Keratinocyte (primary cell): Measurements from ENCODE around the gene HAUS8. TPM values are rescaled to one million over a fixed set of nuclear protein-coding genes. Genes with fewer than 3 reads are reported as not detected.

ENCODE experiments used
- DNase-seq: peaks from one replicate; pipeline ENCODE4 v3.0.0-alpha.2; 2011; ENCODE audit warnings: low read depth, missing footprints, low spot score
- FAIRE-seq: peaks from 2 replicates; lab custom pipeline; 2011; peaks lifted over from hg19 to GRCh38; lab: Jason Lieb, UNC
- H2AFZ ChIP-seq: 2 replicates; pipeline ENCODE4 v1.6.0; 2012; ENCODE audit warnings: low read length, control low read depth, inconsistent platforms; ENCODE audit not compliant: control insufficient read depth
- H3K27ac ChIP-seq: 2 replicates; pipeline ENCODE4 v1.5.1; 2011; ENCODE audit warnings: low read length; ENCODE audit not compliant: control insufficient read depth, insufficient read depth
- H3K27me3 ChIP-seq: 3 replicates; pipeline ENCODE4 v1.6.0; 2011; ENCODE audit warnings: low read length; ENCODE audit not compliant: control insufficient read depth, insufficient read depth; ENCODE audit errors: extremely low read depth
- H3K36me3 ChIP-seq, 2 experiments: 2 replicates in 1 of 2; 3 replicates in 1 of 2; pipeline ENCODE4 v1.5.1; 2011; ENCODE audit warnings: low read length in 2 of 2, mild to moderate bottlenecking in 1 of 2; ENCODE audit not compliant: control insufficient read depth in 2 of 2, insufficient read depth in 2 of 2; ENCODE audit errors: extremely low read depth in 1 of 2
- H3K4me1 ChIP-seq: 3 replicates; pipeline ENCODE4 v1.5.1; 2011; ENCODE audit warnings: low read length; ENCODE audit not compliant: control insufficient read depth, insufficient read depth; ENCODE audit errors: extremely low read depth
- H3K4me2 ChIP-seq: 3 replicates; pipeline ENCODE4 v1.6.0; 2011; ENCODE audit warnings: low read depth, low read length; ENCODE audit not compliant: control insufficient read depth, insufficient read depth; ENCODE audit errors: extremely low read depth
- H3K4me3 ChIP-seq, 3 experiments: fragments of 200-600 bp in 1 of 3; sonication (generic) in 1 of 3; 2 replicates in 2 of 3; 3 replicates in 1 of 3; pipeline ENCODE4 v1.5.1; 2011 to 2016; ENCODE audit warnings: low read length in 3 of 3, mild to moderate bottlenecking in 3 of 3, control low read depth in 2 of 3, inconsistent platforms in 1 of 3, low read depth in 1 of 3, mixed read lengths in 1 of 3, mixed run types in 1 of 3, moderate library complexity in 1 of 3; ENCODE audit not compliant: control insufficient read depth in 2 of 3, insufficient read depth in 2 of 3; ENCODE audit errors: extremely low read depth in 1 of 3
- H3K79me2 ChIP-seq: 2 replicates; pipeline ENCODE4 v1.6.0; 2012; ENCODE audit warnings: low read length; ENCODE audit not compliant: control insufficient read depth, insufficient read depth
- H3K9ac ChIP-seq: 3 replicates; pipeline ENCODE4 v1.6.0; 2011; ENCODE audit warnings: low read length; ENCODE audit not compliant: control insufficient read depth, insufficient read depth; ENCODE audit errors: extremely low read depth
- H3K9me1 ChIP-seq: 3 replicates; pipeline ENCODE4 v1.6.0; 2011; ENCODE audit warnings: low read length; ENCODE audit not compliant: control insufficient read depth, insufficient read depth; ENCODE audit errors: extremely low read depth
- H3K9me3 ChIP-seq: 2 replicates; pipeline ENCODE4 v1.5.1; 2012; ENCODE audit warnings: low read depth, low read length; ENCODE audit not compliant: control insufficient read depth
- H4K20me1 ChIP-seq: 3 replicates; pipeline ENCODE4 v1.6.0; 2011; ENCODE audit warnings: low read length; ENCODE audit not compliant: control insufficient read depth, insufficient read depth; ENCODE audit errors: extremely low read depth
- CTCF ChIP-seq, 3 experiments: IDR thresholded peaks in 1 of 3; conservative IDR thresholded peaks in 1 of 3; optimal IDR thresholded peaks in 1 of 3; 2 replicates in 2 of 3; 3 replicates in 1 of 3; pipeline versions ENCODE3 to v1.5.1; 2011; ENCODE audit warnings: low read length in 3 of 3, mild to moderate bottlenecking in 3 of 3, moderate library complexity in 2 of 3, control low read depth in 1 of 3, inconsistent platforms in 1 of 3; ENCODE audit not compliant: insufficient read depth in 2 of 3; ENCODE audit errors: extremely low read depth in 1 of 3
- EZH2 ChIP-seq: IDR thresholded peaks from one replicate; pipeline ENCODE4 v1.6.1; 2012; ENCODE audit warnings: inconsistent platforms, mild to moderate bottlenecking, low read length, moderate library complexity
- dilution Hi-C: fragments of 300-500 bp; cut with MboI; formaldehyde crosslinking; loops from one replicate; pipeline ENCODE4 v1.7.0; 2020; ENCODE audit warnings: low sequenced_read_pairs; ENCODE audit not compliant: extremely low pct_ligation_motif_present
- polyA plus RNA-seq, 5 experiments: library from polyadenylated mRNA; depleted of rRNA in 3 of 5; stranded (reverse) in 3 of 5; stranded (forward) in 1 of 5; unstranded in 1 of 5; fragments of >200 nt; gene quantifications; 1 replicate in 1 of 5; 2 replicates in 3 of 5; 3 replicates in 1 of 5; pipeline versions ENCODE4 v1.2.1 to v1.2.3, GENCODE V29; 2011 to 2012; ENCODE audit warnings: missing spikeins in 2 of 5, low read depth in 1 of 5, low replicate concordance in 1 of 5

HAUS8 gene
- polyA plus RNA-seq, 1 donor (not counting 4 experiments of a cell fraction or from before 2014, with no cell fraction given), result 8.1 TPM

- Histone ChIP-seq H3K9ac (no peak overlapping the region), H3K4me3 (no peak overlapping the region), H3K4me2 (no peak overlapping the region), H3K27me3 (no peaks in the 10 kb centered on the region), H4K20me1 (no peaks in the 10 kb centered on the region), H3K79me2 (peaks cover 90% of the 10 kb centered on the region), H3K36me3 (peaks cover 1 to 15% of the 10 kb centered on the region in 2 experiments), H3K9me1 (no peaks in the 10 kb centered on the region), H3K27ac (no peak overlapping the region), H3K9me3 (no peaks in the 10 kb centered on the region), H2AFZ (no peak overlapping the region), H3K4me1 (peaks cover 2% of the 10 kb centered on the region)
- TF ChIP-seq CTCF (optimal IDR thresholded peaks at IDR 0.05 in 1 of 3, IDR thresholded peaks at IDR 0.05 in 1 of 3, conservative IDR thresholded peaks at IDR 0.05 in 1 of 3; ENCODE audit: extremely low read depth in 1 of 3, insufficient read depth in 2 of 3, low read length in 3 of 3), result no peak
- no peak for TF ChIP-seq EZH2
- no peak for FAIRE-seq
- no peak for DNase-seq
- dilution Hi-C loops, result no loop called here
Measured at GRCh38 chr19:17086834-17087233, 11.6 kb upstream of the HAUS8 start.

GRCh38 chr19:17086120-17086519, 10.9 kb upstream of the HAUS8 start:
- Histone ChIP-seq H3K27ac (no peak overlapping the region), H3K9me3 (no peaks in the 10 kb centered on the region), H3K27me3 (no peaks in the 10 kb centered on the region), H3K4me2 (no peak overlapping the region), H3K4me1 (peaks cover 2% of the 10 kb centered on the region), H3K4me3 (no peak overlapping the region), H3K79me2 (peaks cover 89% of the 10 kb centered on the region), H4K20me1 (no peaks in the 10 kb centered on the region), H3K36me3 (peaks cover 0 to 15% of the 10 kb centered on the region in 2 experiments), H2AFZ (no peak overlapping the region), H3K9ac (no peak overlapping the region), H3K9me1 (no peaks in the 10 kb centered on the region)
- dilution Hi-C loops, result no loop called here
- TF ChIP-seq EZH2, result no peak
- TF ChIP-seq CTCF (optimal IDR thresholded peaks at IDR 0.05 in 1 of 3, IDR thresholded peaks at IDR 0.05 in 1 of 3, conservative IDR thresholded peaks at IDR 0.05 in 1 of 3; ENCODE audit: extremely low read depth in 1 of 3, insufficient read depth in 2 of 3, low read length in 3 of 3), result no peak
- no peak for FAIRE-seq
- DNase-seq, result no peak
